ENCODE data around the gene DCAKD.

Gene DCAKD

DNA sequence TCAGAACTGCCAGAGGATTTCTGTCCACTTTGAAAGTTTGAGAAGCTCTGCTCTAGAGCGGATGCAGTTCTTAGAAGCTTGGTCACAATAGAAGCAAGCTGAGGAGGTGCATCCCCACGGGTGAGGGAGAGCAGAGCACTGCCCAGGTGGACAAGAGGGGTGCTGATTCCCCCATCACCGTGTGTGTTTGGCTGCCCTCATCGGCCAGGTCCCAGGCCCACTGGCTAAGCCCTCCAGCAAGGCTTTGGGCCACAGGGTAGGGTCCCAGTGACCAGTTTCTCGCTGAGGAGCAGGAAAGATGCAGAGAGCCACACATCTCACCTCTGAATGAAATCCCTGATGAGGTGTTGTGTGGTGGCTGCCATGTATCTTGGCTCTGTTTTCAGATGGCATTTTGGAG, 36.5 kb upstream of the DCAKD start:
- Histone ChIP-seq H3K4me1 (ENCODE audit: control insufficient read depth, insufficient read depth, low read length) (peaks cover 57% of the 10 kb centered on the region), H3K36me3 (ENCODE audit: control insufficient read depth, insufficient read depth, low read length, severe bottlenecking) (peaks cover 86% of the 10 kb centered on the region), H3K9me3 (ENCODE audit: control insufficient read depth, low read length) (no peaks in the 10 kb centered on the region), H3K27me3 (replicated peaks; ENCODE audit: control insufficient read depth, insufficient read depth, low read length) (no peaks in the 10 kb centered on the region), H3K4me3 (ENCODE audit: low read length) (peak overlapping the region; percentile 22), H3K9ac (ENCODE audit: low read length) (peak overlapping the region; percentile 77)
- no peak for DNase-seq (ENCODE audit: low read depth)

DNA sequence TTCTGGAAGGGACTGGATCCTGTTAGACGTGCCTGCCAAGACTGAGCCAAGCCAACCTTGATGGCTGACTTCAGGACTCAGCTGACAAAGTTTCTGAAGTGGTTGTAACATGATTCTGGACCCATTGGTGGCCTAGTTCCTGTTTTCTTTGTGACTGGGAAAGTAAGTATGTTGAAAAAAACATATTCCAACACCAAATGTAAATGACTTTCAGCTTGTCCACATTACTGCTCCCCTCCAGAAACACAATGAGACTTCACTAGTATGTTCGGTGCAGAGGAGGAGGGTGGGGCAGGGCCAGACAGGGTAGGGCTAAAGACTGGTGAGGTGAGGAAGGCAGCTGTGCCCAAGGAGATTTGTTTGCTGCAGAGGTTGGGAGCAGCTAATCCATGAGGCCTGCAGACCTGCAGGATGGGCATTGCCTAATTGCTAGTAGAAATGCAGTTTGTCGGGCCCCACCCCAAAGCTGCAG, 36.1 kb upstream of the DCAKD start:
- Histone ChIP-seq H3K36me3 (ENCODE audit: control insufficient read depth, insufficient read depth, low read length, severe bottlenecking) (peaks cover 90% of the 10 kb centered on the region), H3K9ac (ENCODE audit: low read length) (peak overlapping the region; percentile 77), H3K4me3 (ENCODE audit: low read length) (no peak overlapping the region), H3K4me1 (ENCODE audit: control insufficient read depth, insufficient read depth, low read length) (peaks cover 53% of the 10 kb centered on the region), H3K9me3 (ENCODE audit: control insufficient read depth, low read length) (no peaks in the 10 kb centered on the region), H3K27me3 (replicated peaks; ENCODE audit: control insufficient read depth, insufficient read depth, low read length) (no peaks in the 10 kb centered on the region)
- peak; percentile 71 for DNase-seq (ENCODE audit: low read depth)

DNA sequence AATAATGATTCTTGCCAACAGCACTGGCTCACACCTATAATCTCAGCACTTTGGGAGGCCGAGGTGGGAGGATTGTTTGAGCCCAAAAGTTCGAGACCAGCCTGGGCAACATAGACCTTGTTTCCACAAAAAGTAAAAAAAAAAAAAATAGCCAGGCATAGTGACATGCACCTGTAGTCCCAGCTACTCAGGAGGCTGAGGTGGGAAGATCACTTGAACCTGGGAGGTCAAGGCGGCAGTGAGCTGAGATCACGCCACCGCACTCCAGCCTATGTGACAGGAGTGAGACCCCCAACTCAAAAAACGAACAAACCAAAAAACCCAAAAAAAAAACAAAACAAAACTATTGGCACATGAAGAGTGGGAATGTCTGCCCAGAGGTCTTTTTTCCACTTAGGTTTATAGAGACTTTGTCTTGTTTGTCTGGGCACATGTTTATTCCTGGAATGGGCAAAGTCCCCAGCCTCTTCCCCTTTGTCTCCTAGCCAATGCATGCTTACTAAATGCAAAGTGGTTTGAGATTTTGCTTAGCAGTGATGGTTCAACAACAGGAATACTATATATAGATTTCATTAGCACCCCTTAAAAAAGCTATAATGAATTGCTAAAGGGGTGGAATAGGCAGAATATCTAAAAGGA, 35.6 kb upstream of the DCAKD start:
- no peak overlapping the region for H3K4me3 ChIP-seq (ENCODE audit: low read length)
- DNase-seq (ENCODE audit: low read depth): no peak
- peak overlapping the region; percentile 77 for H3K9ac ChIP-seq (ENCODE audit: low read length)
- no peaks in the 10 kb centered on the region for H3K27me3 ChIP-seq (replicated peaks; ENCODE audit: control insufficient read depth, insufficient read depth, low read length)
- peaks cover 48% of the 10 kb centered on the region for H3K4me1 ChIP-seq (ENCODE audit: control insufficient read depth, insufficient read depth, low read length)
- H3K9me3 ChIP-seq (ENCODE audit: control insufficient read depth, low read length): no peaks in the 10 kb centered on the region
- peaks cover 93% of the 10 kb centered on the region for H3K36me3 ChIP-seq (ENCODE audit: control insufficient read depth, insufficient read depth, low read length, severe bottlenecking)

DNA sequence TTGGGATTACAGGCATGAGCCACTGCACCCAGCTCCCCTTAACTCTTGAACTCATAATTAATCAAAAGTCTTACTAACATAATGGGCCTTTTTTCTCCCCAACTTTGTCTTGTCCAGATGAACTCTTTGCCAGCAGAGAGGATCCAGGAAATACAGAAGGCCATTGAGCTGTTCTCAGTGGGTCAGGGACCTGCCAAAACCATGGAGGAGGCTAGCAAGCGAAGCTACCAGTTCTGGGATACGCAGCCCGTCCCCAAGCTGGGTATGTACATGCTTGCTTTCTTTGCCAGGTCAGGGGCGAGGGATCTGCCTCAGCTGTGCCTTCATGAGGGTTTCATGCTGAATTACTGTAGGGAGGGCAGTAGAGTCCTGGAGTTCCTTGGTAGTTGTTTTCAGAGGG, 35.0 kb upstream of the DCAKD start:
- Histone ChIP-seq H3K4me1 (ENCODE audit: control insufficient read depth, insufficient read depth, low read length) (peaks cover 46% of the 10 kb centered on the region), H3K4me3 (ENCODE audit: low read length) (no peak overlapping the region), H3K9me3 (ENCODE audit: control insufficient read depth, low read length) (no peaks in the 10 kb centered on the region), H3K27me3 (replicated peaks; ENCODE audit: control insufficient read depth, insufficient read depth, low read length) (no peaks in the 10 kb centered on the region), H3K36me3 (ENCODE audit: control insufficient read depth, insufficient read depth, low read length, severe bottlenecking) (peaks cover 93% of the 10 kb centered on the region), H3K9ac (ENCODE audit: low read length) (peak overlapping the region; percentile 46)
- DNase-seq (ENCODE audit: low read depth): no peak

DNA sequence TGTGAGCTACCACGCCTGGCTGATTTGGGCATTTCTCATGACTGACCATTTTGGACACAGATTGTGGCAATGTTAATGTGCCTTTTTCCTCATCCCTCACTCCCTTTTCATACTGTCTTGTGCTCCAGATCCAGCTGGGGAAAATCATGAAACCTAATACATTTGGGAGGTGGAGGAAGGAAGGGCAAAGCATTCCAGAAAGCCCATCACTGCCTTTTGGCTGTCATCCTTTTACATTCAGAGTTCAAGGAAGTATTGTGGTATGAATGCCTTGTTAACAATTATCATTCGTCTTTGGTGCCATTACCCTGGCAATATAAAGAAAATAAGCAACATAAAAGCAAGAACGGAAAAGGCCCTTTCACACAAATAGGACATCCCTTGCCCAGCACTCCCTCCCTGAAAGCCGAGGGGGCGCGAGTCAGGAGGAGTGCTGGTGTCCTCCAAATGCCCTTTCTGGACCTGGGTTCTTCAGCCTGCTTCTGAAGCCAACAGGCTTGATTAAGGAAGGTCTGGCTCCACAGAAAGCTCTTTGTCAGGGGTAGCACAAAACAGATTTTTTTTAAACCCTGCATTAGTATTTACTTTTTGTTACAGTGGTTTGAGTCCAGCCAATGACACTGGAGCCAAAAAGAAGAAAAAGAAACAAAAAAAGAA, 29.7 kb upstream of the DCAKD start:
- no peaks in the 10 kb centered on the region for H3K27me3 ChIP-seq (replicated peaks; ENCODE audit: control insufficient read depth, insufficient read depth, low read length)
- no peaks in the 10 kb centered on the region for H3K9me3 ChIP-seq (ENCODE audit: control insufficient read depth, low read length)
- DNase-seq (ENCODE audit: low read depth): no peak
- peaks cover 65% of the 10 kb centered on the region for H3K36me3 ChIP-seq (ENCODE audit: control insufficient read depth, insufficient read depth, low read length, severe bottlenecking)
- H3K4me1 ChIP-seq (ENCODE audit: control insufficient read depth, insufficient read depth, low read length): peaks cover 22% of the 10 kb centered on the region
- no peak overlapping the region for H3K4me3 ChIP-seq (ENCODE audit: low read length)
- H3K9ac ChIP-seq (ENCODE audit: low read length): peak overlapping the region; percentile 52

DNA sequence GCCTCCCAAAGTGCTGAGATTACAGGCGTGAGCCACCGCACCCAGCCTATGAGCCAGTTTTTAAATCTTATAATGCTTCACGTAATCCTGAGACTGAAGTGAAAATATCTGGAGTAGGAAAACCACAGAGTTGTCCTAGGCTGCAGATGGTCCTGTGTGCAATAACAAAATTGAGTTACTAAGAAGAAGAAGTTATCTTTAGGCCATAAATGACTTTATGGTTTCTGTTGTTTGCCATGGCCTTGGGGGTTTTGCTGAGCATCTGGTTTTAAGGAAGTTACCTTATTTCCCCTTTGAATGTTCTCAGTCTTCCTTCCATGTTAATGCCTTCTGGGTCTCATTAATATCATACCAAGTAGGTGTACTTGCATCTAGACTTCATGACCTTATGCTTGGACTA, 26.2 kb upstream of the DCAKD start:
- no peak overlapping the region for H3K9ac ChIP-seq (ENCODE audit: low read length)
- no peak for DNase-seq (ENCODE audit: low read depth)
- no peaks in the 10 kb centered on the region for H3K9me3 ChIP-seq (ENCODE audit: control insufficient read depth, low read length)
- no peaks in the 10 kb centered on the region for H3K27me3 ChIP-seq (replicated peaks; ENCODE audit: control insufficient read depth, insufficient read depth, low read length)
- no peak overlapping the region for H3K4me3 ChIP-seq (ENCODE audit: low read length)
- H3K4me1 ChIP-seq (ENCODE audit: control insufficient read depth, insufficient read depth, low read length): peaks cover 47% of the 10 kb centered on the region
- H3K36me3 ChIP-seq (ENCODE audit: control insufficient read depth, insufficient read depth, low read length, severe bottlenecking): peaks cover 52% of the 10 kb centered on the region

DNA sequence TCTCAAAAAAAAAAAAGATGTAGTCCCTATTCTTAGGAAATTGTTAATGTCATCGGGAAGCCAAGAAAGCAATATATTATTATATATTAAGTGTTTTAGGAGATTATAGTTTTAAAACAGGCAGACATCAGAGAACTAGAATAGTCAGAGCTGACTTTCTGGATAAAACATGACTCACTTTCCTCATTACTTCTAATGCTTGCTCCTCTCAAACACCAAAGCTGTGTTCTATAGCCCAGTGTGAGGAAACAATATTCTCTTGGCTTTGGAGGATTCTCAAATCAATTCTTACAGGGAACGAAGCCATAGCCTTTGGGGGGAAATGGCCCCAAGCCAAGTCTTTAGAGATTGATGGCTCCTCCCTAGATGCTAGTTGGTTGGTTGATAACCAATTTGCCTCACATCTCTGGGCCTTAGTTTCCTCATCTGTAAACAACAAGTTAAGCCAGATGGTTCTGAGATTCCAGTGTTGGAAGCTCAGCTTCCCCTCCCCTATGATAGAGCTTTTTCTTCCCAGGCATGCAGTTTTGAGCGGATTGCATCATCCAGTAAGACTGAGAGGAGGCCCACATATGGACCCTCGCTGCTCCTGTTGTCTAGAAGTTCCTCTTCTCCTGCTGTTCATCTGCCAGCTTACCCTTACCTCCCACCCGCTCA, 22.1 kb upstream of the DCAKD start:
- no peaks in the 10 kb centered on the region for H3K9me3 ChIP-seq (ENCODE audit: control insufficient read depth, low read length)
- H3K4me1 ChIP-seq (ENCODE audit: control insufficient read depth, insufficient read depth, low read length): peaks cover 34% of the 10 kb centered on the region
- H3K27me3 ChIP-seq (replicated peaks; ENCODE audit: control insufficient read depth, insufficient read depth, low read length): no peaks in the 10 kb centered on the region
- peak; percentile 91 for DNase-seq (ENCODE audit: low read depth)
- peaks cover 42% of the 10 kb centered on the region for H3K36me3 ChIP-seq (ENCODE audit: control insufficient read depth, insufficient read depth, low read length, severe bottlenecking)
- peak overlapping the region; percentile 84 for H3K9ac ChIP-seq (ENCODE audit: low read length)
- H3K4me3 ChIP-seq (ENCODE audit: low read length): peak overlapping the region; percentile 31

DNA sequence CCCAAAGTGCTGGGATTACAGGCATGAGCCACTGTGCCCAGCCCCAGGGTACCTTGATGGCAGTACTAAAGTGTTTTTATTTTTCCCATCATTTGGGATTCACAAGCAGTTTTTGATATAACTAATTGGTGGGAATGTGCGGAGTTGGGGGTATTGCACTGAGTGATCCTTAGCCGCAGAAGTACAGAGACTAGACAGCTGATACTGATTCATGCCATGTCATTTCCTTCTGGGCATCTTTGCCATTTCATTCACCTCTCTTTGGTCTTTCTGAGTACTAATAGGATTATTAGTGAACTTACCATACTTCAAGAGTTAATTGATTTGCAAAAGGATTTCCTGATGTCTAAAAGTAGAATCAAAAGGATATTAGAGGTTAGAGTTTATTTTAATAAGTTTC, 19.4 kb upstream of the DCAKD start:
- Histone ChIP-seq H3K9me3 (ENCODE audit: control insufficient read depth, low read length) (no peaks in the 10 kb centered on the region), H3K27me3 (replicated peaks; ENCODE audit: control insufficient read depth, insufficient read depth, low read length) (no peaks in the 10 kb centered on the region), H3K4me1 (ENCODE audit: control insufficient read depth, insufficient read depth, low read length) (peaks cover 38% of the 10 kb centered on the region), H3K4me3 (ENCODE audit: low read length) (no peak overlapping the region), H3K36me3 (ENCODE audit: control insufficient read depth, insufficient read depth, low read length, severe bottlenecking) (peaks cover 41% of the 10 kb centered on the region), H3K9ac (ENCODE audit: low read length) (no peak overlapping the region)
- DNase-seq (ENCODE audit: low read depth): no peak

DNA sequence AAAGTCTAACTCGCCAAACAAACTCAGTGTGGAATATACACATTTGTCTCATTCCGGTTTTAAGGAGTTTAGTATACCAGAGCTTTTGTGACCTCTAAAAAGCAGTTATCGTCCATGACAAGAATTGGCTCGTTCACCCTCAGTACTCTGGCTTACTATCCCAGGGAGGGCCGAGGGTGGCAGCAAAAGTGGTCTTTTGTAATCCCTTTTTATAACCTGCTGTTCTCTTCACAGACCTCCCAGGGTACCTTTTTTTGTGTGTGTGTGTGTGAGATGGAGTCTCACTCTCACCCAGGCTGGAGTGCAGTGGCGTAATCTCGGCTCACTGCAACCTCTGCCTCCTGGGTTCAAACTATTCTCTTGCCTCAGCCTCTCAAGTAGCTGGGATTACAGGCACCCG, 18.6 kb upstream of the DCAKD start:
- Histone ChIP-seq H3K9ac (ENCODE audit: low read length) (no peak overlapping the region), H3K4me3 (ENCODE audit: low read length) (no peak overlapping the region), H3K4me1 (ENCODE audit: control insufficient read depth, insufficient read depth, low read length) (peaks cover 41% of the 10 kb centered on the region), H3K36me3 (ENCODE audit: control insufficient read depth, insufficient read depth, low read length, severe bottlenecking) (peaks cover 40% of the 10 kb centered on the region), H3K27me3 (replicated peaks; ENCODE audit: control insufficient read depth, insufficient read depth, low read length) (no peaks in the 10 kb centered on the region), H3K9me3 (ENCODE audit: control insufficient read depth, low read length) (no peaks in the 10 kb centered on the region)
- no peak for DNase-seq (ENCODE audit: low read depth)

DNA sequence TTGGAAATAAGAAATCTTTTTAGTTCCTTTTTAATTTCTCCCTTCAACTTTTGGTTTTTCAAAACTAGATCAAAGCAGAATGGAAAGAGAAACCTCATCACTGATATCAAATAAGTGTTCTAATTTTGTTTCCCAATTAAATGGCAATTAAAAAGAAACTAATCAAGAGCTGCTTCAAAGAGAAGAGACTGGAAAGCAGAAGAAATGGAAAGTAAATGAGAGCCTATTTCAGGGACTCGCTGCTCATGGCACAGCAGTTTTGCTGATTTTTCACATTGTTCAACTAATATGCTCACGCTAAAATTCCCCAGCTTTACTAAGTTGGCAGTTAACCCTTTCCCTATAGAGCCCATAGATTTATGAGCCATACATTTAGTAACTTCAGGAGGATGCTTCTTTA, 16.2 kb upstream of the DCAKD start:
- Histone ChIP-seq H3K27me3 (replicated peaks; ENCODE audit: control insufficient read depth, insufficient read depth, low read length) (no peaks in the 10 kb centered on the region), H3K36me3 (ENCODE audit: control insufficient read depth, insufficient read depth, low read length, severe bottlenecking) (peaks cover 28% of the 10 kb centered on the region), H3K9me3 (ENCODE audit: control insufficient read depth, low read length) (no peaks in the 10 kb centered on the region), H3K4me1 (ENCODE audit: control insufficient read depth, insufficient read depth, low read length) (peaks cover 30% of the 10 kb centered on the region), H3K9ac (ENCODE audit: low read length) (peak overlapping the region; percentile 27), H3K4me3 (ENCODE audit: low read length) (no peak overlapping the region)
- DNase-seq (ENCODE audit: low read depth): no peak

DNA sequence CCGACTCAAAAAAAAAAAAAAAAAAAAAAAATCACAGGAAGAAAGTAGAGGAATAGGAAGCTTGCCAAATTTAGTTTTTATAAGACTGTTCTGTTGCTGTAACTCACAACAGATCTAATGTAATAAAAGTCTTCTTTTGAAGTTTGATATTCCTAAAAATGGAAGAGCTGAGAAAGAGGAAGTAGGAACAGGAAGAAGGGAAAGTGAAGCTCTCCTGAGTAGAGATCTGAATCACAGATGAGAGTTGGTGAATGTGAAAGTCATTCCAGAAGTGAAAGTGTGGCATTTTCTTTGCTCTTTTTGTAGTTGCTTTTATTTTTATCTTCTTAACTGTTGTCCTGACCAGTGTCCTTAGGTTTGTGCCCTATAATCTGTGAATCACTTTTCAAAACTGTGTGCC, 11.8 kb upstream of the DCAKD start:
- DNase-seq (ENCODE audit: low read depth): no peak
- Histone ChIP-seq H3K9me3 (ENCODE audit: control insufficient read depth, low read length) (no peaks in the 10 kb centered on the region), H3K36me3 (ENCODE audit: control insufficient read depth, insufficient read depth, low read length, severe bottlenecking) (peaks cover 8% of the 10 kb centered on the region), H3K4me1 (ENCODE audit: control insufficient read depth, insufficient read depth, low read length) (peaks cover 47% of the 10 kb centered on the region), H3K27me3 (replicated peaks; ENCODE audit: control insufficient read depth, insufficient read depth, low read length) (no peaks in the 10 kb centered on the region), H3K4me3 (ENCODE audit: low read length) (peak overlapping the region; percentile 3), H3K9ac (ENCODE audit: low read length) (peak overlapping the region; percentile 40)
